CD4-positive, alpha-beta T cell treated with Interleukin-6 at 100 ng/mL for 8 hours (primary cell): ENCODE results near the gene EIF5.

Experiments
- DNase-seq: peaks from one replicate; pipeline ENCODE4 v3.0.0-alpha.2; 2020; ENCODE audit warnings: mixed read lengths, low spot score

Gene EIF5

GRCh38 chr14:103370087-103370486 is 36.0 kb downstream of the EIF5 start:
- no peak for DNase-seq

- DNase-seq = no peak
These were observed 38.0 kb downstream of the EIF5 start for GRCh38 chr14:103372017-103372416.

- no peak for DNase-seq
These were observed 38.7 kb downstream of the EIF5 start for GRCh38 chr14:103372552-103373304.

- no peak for DNase-seq
These were observed 40.1 kb downstream of the EIF5 start for GRCh38 chr14:103374121-103374520.

- no peak for DNase-seq
These were observed 43.5 kb downstream of the EIF5 start for GRCh38 chr14:103377522-103378037.

GRCh38 chr14:103378038-103378854 is 44.2 kb downstream of the EIF5 start:
- DNase-seq = no peak

GRCh38 chr14:103380719-103381377 is 46.8 kb downstream of the EIF5 start:
- DNase-seq = no peak

- no peak for DNase-seq
These were observed 48.3 kb downstream of the EIF5 start for GRCh38 chr14:103382376-103382775.

GRCh38 chr14:103384450-103385151 is 50.6 kb downstream of the EIF5 start:
- DNase-seq = no peak

GRCh38 chr14:103385152-103385928 is 51.3 kb downstream of the EIF5 start, which contains the start of gene MARK3:
Gene MARK3, plus strand, starts transcription at chr14:103385415. Its CDS starts 615 bp downstream, at chr14:103386030.
- peak; percentile 95 for DNase-seq

- DNase-seq = peak; percentile 23
These were observed 52.1 kb downstream of the EIF5 start for GRCh38 chr14:103385929-103386712.

GRCh38 chr14:103386713-103387329 is 52.8 kb downstream of the EIF5 start:
- DNase-seq = no peak

GRCh38 chr14:103388664-103389063 is 54.6 kb downstream of the EIF5 start:
- DNase-seq = no peak

GRCh38 chr14:103390605-103391004 is 56.6 kb downstream of the EIF5 start:
- DNase-seq = no peak

GRCh38 chr14:103391048-103391447 is 57.0 kb downstream of the EIF5 start:
- DNase-seq = peak; percentile 39

- no peak for DNase-seq
These were observed 58.1 kb downstream of the EIF5 start for GRCh38 chr14:103392106-103392505.

GRCh38 chr14:103392572-103392971 is 58.5 kb downstream of the EIF5 start:
- no peak for DNase-seq

- DNase-seq = no peak
These were observed 59.0 kb downstream of the EIF5 start for GRCh38 chr14:103393070-103393469.
